Measurements from ENCODE around the gene GAS6.

The GAS6 gene

DNA sequence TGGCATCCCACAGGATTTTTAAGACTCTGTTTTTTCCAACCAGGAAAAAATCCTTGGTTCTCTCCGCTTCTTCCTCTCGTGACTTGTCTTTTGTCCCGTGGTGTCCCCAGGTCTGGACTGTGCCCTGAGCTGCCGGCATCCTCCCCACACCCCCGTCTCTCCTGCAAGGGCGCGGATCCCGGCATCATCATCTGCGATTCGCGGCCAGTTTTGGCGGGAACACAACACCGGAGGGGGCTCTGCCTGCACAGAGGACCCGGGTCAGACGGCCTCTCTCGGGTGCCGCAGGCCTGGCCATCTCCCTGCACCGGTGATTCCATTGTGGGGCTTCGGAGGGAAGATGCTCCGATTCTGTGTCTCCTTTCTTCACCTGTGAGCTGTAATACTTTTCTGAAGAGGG lies 18.8 kb upstream of the GAS6 start:
- no peak overlapping the region for H3K27ac Mint-ChIP-seq
- no peak for DNase-seq

DNA sequence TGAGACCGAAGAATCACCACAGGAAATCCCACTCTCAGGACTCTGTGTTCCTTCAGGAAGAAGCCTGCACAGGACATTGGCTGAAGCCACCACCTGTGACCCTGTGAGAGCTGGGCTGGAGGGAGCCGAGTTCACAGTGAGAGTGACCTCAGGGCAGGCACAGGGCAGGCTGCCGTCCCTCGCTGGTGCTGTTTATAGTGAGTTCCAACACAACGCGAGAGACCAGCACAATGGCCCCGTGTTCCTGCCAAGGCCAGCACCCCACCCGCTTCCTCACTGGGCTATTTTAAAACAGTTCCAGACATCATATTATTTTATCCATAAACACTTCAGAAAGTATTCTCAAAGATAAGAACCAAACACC lies 18.4 kb upstream of the GAS6 start:
- Mint-ChIP-seq H3K27me3 (peaks cover 17 to 32% of the 10 kb centered on the region in 2 donors), H3K27ac (no peak overlapping the region), H3K4me3 (no peak overlapping the region), H3K4me1 (ENCODE audit: low read depth in 2 of 2) (peaks cover 10 to 12% of the 10 kb centered on the region in 2 donors), H3K9me3 (no peaks in the 10 kb centered on the region), H3K36me3 (ENCODE audit: insufficient read depth) (peaks cover 9% of the 10 kb centered on the region)
- DNase-seq = no peak
- ATAC-seq (replicated peaks) = no peak

More for the DNA sequence above, 18.8 kb upstream of the GAS6 start:
- Mint-ChIP-seq H3K4me3 (no peak overlapping the region), H3K9me3 (no peaks in the 10 kb centered on the region), H3K27me3 (peaks cover 17 to 37% of the 10 kb centered on the region in 2 donors), H3K36me3 (ENCODE audit: insufficient read depth) (peaks cover 4% of the 10 kb centered on the region), H3K4me1 (ENCODE audit: low read depth in 2 of 2) (peaks cover 10 to 12% of the 10 kb centered on the region in 2 donors)
- ATAC-seq (replicated peaks) = no peak

DNA sequence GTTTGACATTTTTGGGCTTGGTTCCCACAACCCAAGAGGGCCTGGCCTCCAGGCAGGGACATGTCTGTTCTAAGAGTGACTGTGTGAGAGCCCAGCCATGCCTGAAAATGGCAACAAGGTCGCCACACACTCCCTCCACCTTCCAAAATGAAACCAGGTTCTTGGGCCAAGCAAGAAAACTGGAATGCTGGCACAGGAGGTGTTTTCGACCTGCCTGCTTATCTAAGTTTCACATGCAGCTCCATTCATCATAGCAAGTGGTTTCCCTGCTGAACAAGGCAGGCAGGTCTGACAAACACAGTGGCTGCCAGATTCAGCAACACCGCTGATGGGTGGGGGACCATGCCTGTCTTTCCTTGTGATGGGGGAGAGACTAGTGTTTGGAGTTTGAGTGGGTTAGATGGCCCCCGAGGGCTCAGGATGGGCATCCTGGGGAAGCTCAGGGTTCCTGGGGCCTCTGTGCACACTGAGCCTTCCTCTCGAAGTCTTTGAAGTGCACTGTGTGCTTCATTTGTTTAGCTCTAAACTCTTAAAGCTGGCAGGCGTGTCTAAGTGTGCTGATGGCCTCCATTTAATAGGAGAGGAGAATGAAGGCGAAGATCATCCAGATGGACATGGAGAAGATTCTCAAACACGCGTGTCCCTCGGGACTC lies 17.9 kb upstream of the GAS6 start:
- no peak overlapping the region for H3K27ac Mint-ChIP-seq
- DNase-seq (no peak), ATAC-seq (replicated peaks) (no peak)
- no peaks in the 10 kb centered on the region for H3K9me3 Mint-ChIP-seq
- no peak overlapping the region for H3K4me3 Mint-ChIP-seq
- peaks cover 12 to 16% of the 10 kb centered on the region in 2 donors for H3K4me1 Mint-ChIP-seq (ENCODE audit: low read depth in 2 of 2)
- peaks cover 14% of the 10 kb centered on the region for H3K36me3 Mint-ChIP-seq (ENCODE audit: insufficient read depth)
- peaks cover 17 to 29% of the 10 kb centered on the region in 2 donors for H3K27me3 Mint-ChIP-seq

DNA sequence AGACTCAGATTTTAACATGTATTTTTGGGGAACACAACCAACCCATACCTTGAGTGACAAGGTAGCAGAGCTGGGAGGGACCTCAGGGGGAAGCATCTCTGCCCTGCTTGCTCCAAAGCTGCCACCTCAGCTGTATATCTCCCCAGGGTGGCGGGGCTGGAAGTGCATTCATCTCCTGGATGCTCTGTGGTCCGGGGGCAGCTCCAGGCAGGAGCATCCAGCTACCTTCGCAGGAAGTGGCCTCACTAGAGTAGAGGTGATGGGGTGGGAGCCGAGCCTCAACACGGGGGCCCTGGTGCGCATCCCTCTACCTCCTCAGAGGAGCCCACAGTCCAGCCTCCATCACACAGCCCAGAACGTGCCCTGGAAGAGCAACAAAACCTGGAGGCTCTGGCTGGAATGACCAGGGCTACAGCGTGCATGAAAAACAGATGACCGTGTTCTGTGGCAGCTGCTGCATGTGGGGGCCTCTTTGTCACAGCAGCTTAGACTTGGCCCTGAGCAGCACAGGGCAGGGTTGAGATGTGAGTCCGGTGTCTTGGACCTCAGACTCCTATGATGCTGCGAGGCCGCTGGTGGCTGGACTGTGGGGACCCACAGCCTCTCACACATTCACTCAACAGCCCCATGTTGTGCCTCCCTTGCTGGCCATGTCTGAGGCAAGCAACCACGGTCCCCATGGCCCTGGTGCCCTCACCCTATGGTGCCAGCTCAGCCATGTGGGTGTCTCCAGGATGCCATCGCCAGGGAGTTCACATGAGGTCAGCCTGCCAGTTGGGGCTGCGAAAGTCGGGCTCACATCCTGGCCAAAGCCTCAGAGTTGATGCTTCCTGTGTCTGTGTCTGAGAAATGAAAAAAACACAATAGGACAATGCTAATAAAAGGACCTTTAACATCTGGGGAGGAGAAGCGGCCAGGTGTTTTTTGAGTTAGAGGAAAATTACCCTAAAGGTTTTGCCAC lies 17.1 kb upstream of the GAS6 start:
- peaks cover 17 to 20% of the 10 kb centered on the region in 2 donors for H3K4me1 Mint-ChIP-seq (ENCODE audit: low read depth in 2 of 2)
- no peak overlapping the region for H3K4me3 Mint-ChIP-seq
- H3K27me3 Mint-ChIP-seq = peaks cover 8 to 21% of the 10 kb centered on the region in 2 donors
- ATAC-seq (replicated peaks) (no peak), DNase-seq (no peak)
- no peak overlapping the region for H3K27ac Mint-ChIP-seq
- no peaks in the 10 kb centered on the region for H3K9me3 Mint-ChIP-seq
- peaks cover 22% of the 10 kb centered on the region for H3K36me3 Mint-ChIP-seq (ENCODE audit: insufficient read depth)

DNA sequence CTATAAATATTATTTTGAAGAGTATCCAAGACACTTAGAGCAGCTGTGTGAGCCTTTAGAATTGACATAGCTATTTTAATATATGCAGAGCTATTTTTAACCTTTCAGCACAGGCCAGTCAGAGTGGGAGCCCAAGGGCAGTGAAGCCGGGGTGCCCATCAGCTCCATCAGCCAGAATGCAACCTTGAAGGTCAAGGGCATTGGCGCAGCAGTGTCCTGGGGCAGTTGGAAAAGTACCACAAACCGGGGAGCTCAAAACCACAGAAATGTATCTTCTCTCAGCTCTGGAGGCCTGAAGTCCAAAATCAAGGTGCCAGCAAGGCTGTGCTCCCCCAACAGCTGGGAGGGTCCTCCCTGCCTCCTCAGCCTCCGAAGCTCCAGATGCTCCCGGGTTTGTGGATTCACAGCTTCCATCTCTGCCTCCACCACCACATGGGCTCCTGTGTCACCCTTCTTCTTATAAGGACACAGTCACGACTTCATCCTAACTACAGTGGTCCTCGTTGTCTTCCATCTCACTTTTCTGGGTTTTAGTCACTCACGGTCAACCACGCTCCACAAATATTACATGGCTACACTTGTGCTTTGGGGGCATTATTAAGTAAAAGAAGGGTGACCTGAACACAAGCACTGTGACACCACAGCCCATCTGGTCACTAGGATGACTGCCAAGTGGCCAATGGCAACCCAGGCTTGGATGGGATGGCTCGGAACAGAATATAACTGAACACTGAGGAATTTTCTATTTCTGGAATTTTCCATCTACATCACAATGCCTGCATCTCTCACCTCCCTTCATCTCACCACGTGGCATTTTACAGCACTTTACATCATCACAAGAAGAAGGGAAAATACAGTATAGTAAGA lies 15.9 kb upstream of the GAS6 start:
- H3K9me3 Mint-ChIP-seq = no peaks in the 10 kb centered on the region
- peak overlapping the region in 1 of 2 donors; percentile 49 for H3K27ac Mint-ChIP-seq
- DNase-seq = no peak
- peaks cover 20 to 25% of the 10 kb centered on the region in 2 donors for H3K4me1 Mint-ChIP-seq (ENCODE audit: low read depth in 2 of 2)
- no peak overlapping the region for H3K4me3 Mint-ChIP-seq
- H3K27me3 Mint-ChIP-seq = peaks cover 1 to 10% of the 10 kb centered on the region in 2 donors
- peaks cover 34% of the 10 kb centered on the region for H3K36me3 Mint-ChIP-seq (ENCODE audit: insufficient read depth)
- no peak for ATAC-seq (replicated peaks)

DNA sequence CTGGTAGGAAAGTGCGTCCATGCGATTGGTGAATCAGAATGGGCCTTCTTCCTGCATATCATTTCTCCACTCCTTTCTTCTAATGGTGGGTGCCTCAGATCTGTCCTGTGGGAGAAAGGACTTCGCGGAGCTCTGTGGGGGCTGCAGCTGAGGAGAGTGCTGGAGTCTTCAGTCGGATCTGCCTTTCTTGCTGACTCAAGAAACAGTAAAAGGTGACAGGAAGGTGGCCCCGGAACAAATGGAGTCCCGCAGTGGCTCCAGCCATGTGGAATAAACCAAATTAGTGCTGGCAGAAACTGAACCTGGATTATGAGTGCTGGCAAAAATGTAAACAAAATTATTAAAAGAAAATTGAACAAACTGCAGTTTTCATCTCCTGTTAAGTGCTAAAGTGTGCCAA lies 15.1 kb upstream of the GAS6 start:
- ATAC-seq (replicated peaks) (no peak), DNase-seq (no peak)
- Mint-ChIP-seq H3K4me1 (ENCODE audit: low read depth in 2 of 2) (peaks cover 20 to 26% of the 10 kb centered on the region in 2 donors), H3K4me3 (no peak overlapping the region), H3K27ac (no peak overlapping the region), H3K36me3 (ENCODE audit: insufficient read depth) (peaks cover 41% of the 10 kb centered on the region), H3K9me3 (no peaks in the 10 kb centered on the region), H3K27me3 (peaks cover 0 to 8% of the 10 kb centered on the region in 2 donors)

DNA sequence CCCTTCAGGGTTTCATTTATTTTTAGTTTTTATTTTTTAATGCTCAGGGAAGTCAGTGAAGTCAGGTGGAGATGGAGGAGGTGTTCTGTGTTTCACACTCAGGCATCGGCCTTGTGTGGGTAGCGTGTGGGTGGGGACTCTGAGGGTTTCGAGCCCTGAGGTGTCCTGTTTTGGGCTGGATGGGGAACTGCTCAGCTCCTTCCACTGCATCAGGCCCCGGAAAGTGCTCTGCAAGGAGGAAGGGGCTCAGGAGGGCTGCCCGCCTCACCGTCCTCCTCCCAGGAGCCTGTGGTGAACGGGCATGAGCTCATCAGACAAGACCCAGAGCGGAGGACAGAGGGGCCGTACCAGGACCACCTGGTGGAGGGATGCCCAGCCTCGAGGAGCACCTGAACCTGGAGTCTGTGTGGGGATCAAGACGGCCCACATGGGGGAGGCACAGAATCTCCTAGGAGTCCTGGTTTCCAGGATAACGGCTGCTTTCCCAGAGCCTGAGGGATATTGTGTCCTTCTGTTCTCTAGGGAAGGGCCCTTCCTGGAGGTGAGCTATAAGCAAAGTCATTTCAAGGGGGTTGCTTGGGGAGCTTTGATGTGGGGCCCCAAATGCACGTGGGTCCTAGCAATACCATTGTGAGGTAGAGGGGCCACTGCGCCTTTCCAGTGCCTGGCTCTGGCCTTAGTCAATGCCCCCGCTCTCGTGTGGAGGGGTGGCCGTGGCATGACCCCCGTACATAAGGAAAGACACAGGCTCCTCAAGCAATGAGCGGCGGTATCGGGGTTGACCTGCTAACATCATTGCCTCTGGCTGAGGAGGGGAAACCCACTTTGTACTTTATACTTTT lies 13.5 kb upstream of the GAS6 start:
- ATAC-seq (replicated peaks) (no peak), DNase-seq (no peak)
- Mint-ChIP-seq H3K4me3 (peak overlapping the region in 1 of 2 donors; percentile 78), H3K36me3 (ENCODE audit: insufficient read depth) (peaks cover 49% of the 10 kb centered on the region), H3K27ac (peak overlapping the region; percentile 98 to 99), H3K9me3 (no peaks in the 10 kb centered on the region), H3K4me1 (ENCODE audit: low read depth in 2 of 2) (peaks cover 20 to 26% of the 10 kb centered on the region in 2 donors), H3K27me3 (peaks cover 7 to 9% of the 10 kb centered on the region in 2 donors)

DNA sequence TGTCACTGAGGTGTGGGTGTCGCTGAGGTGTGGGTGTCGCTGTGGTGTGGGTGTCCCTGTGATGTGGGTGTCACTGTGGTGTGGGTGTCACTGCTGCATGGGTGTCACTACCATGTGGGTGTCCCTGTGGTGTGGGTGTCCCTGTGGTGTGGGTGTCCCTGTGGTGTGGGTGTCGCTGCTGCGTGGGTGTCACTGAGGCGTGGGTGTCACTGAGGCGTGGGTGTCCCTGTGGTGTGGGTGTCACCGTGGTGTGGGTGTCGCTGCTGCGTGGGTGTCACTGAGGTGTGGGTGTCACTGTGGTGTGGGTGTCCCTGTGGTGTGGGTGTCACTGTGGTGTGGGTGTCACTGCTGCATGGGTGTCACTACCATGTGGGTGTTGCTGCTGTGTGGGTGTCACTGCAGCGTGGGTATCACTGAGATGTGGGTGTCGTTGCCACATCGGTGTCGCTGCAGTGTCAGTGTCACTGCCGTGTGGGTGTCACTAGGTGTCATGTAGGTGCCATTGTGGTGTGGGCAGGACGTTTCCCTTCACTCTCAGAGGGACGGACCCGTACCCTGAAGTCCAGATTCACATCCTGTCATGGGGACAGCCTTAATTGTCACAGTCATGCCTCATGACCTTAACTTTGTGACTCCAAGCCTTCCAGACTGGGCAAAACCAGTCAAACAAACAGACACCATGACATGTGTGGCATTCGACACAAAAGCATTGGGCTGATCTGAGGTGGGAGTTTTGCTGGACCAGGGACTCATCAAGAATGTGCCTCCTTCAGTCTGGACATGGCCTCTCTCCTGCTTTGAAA lies 12.7 kb upstream of the GAS6 start:
- Mint-ChIP-seq H3K4me1 (ENCODE audit: low read depth in 2 of 2) (peaks cover 19 to 21% of the 10 kb centered on the region in 2 donors), H3K27ac (peak overlapping the region; percentile 98 to 99), H3K9me3 (no peaks in the 10 kb centered on the region), H3K4me3 (peak overlapping the region; percentile 77 to 78), H3K27me3 (peaks cover 16 to 17% of the 10 kb centered on the region in 2 donors), H3K36me3 (ENCODE audit: insufficient read depth) (peaks cover 49% of the 10 kb centered on the region)
- ATAC-seq (replicated peaks) (peak; percentile 74), DNase-seq (peak; percentile 38 to 52 (median 45))

DNA sequence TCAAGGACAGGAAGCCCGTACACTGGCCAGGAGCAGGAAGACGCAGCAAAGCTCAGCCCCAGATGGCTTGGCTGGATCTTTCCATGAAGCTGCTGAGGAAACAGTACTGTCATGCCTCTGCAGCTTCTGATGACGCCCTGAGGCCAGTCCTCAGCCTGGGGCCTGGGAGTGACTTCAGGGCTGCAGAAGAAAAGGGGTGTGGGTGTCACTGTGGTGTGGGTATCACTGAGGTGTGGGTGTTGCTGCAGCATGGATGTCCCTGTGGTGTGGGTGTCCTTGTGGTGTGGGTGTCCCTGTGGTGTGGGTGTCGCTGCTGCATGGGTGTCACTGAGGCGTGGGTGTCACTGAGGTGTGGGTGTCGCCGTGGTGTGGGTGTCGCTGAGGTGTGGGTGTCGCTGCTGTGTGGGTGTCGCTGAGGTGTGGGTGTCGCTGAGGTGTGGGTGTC lies 12.0 kb upstream of the GAS6 start:
- peak; percentile 88 for ATAC-seq (replicated peaks)
- peak; percentile 47 to 57 (median 52) for DNase-seq
- peak overlapping the region; percentile 77 to 78 for H3K4me3 Mint-ChIP-seq
- no peaks in the 10 kb centered on the region for H3K9me3 Mint-ChIP-seq
- peaks cover 50% of the 10 kb centered on the region for H3K36me3 Mint-ChIP-seq (ENCODE audit: insufficient read depth)
- peaks cover 12 to 16% of the 10 kb centered on the region in 2 donors for H3K4me1 Mint-ChIP-seq (ENCODE audit: low read depth in 2 of 2)
- peak overlapping the region; percentile 98 to 99 for H3K27ac Mint-ChIP-seq
- peaks cover 23% of the 10 kb centered on the region in 2 donors for H3K27me3 Mint-ChIP-seq

DNA sequence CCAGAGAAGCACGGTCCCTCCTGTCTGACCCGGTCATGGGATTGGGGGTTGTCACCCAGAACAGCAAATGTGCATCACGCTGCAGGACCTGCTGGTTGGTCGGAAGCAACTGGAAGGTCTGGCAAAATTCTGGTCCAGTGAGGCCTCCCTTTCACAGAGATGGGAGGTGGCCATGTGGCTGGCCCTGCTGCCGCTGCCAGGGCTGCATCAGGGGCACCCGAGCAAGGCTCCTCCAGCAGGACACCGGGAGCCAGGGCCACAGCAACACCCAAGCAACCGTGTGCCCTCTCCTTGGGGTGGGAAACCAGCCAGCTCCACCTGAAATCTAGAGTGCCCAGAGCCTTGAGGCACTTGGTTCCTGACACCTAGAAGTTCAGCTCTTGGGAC lies 11.5 kb upstream of the GAS6 start:
- H3K27ac Mint-ChIP-seq = peak overlapping the region; percentile 98 to 99
- peaks cover 51% of the 10 kb centered on the region for H3K36me3 Mint-ChIP-seq (ENCODE audit: insufficient read depth)
- ATAC-seq (replicated peaks) (no peak), DNase-seq (no peak)
- peaks cover 23 to 24% of the 10 kb centered on the region in 2 donors for H3K27me3 Mint-ChIP-seq
- no peaks in the 10 kb centered on the region for H3K9me3 Mint-ChIP-seq
- peaks cover 10 to 16% of the 10 kb centered on the region in 2 donors for H3K4me1 Mint-ChIP-seq (ENCODE audit: low read depth in 2 of 2)
- peak overlapping the region; percentile 77 to 78 for H3K4me3 Mint-ChIP-seq

DNA sequence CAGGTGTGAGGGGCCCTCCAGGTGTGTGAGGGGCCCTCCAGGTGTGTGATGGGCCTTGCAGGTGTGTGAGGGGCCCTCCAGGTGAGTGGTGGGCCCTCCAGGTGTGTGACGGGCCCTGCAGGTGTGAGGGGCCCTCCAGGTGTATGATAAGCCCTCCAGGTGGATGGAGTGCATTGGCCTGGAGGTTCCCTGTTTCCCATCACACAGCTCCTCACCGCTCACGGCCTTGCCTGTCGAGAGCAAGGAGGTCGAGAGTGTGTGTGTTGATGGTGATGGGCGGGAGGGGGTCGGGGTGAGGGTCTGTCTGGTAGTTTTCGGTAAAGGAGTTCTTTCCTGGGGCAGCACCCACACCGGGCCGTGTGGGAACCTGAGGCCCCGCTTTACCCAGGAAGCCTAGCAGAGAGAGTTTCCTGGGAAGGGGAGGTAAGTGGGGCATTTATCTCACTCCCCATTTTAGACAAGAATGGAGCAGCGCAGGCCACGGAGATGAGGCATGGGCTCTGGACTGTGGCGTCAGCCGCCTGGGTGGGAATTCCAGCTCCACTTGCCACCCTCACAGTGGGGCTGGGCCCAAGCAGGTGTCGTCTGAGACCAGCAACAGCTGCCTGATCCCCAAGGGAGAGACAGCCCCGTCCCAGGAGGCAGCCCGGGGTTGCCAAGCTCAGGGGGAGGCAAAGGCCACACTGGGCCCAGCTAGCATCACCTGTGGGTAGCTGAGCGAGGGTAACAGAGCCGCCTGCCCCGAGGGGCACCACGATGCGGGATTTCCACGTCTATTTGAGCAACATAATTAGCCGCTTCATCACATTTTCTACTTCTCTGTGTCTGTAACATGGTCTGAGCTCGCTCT lies 10.9 kb upstream of the GAS6 start:
- peak overlapping the region in 1 of 2 donors; percentile 14 for H3K4me3 Mint-ChIP-seq
- DNase-seq = no peak
- peaks cover 10 to 16% of the 10 kb centered on the region in 2 donors for H3K4me1 Mint-ChIP-seq (ENCODE audit: low read depth in 2 of 2)
- no peaks in the 10 kb centered on the region for H3K9me3 Mint-ChIP-seq
- H3K36me3 Mint-ChIP-seq (ENCODE audit: insufficient read depth) = peaks cover 51% of the 10 kb centered on the region
- H3K27ac Mint-ChIP-seq = peak overlapping the region in 1 of 2 donors; percentile 99
- peaks cover 23 to 30% of the 10 kb centered on the region in 2 donors for H3K27me3 Mint-ChIP-seq
- no peak for ATAC-seq (replicated peaks)

Data from effector memory CD8-positive, alpha-beta T cell (primary cell).